Measurements from ENCODE around the gene TBX2.
A peak's percentile ranks its signal among the peaks of the same experiment; 100 is the strongest.

TBX2 gene

GRCh38 chr17:61402073-61402541 lies 2.5 kb downstream of the TBX2 start:
- Mint-ChIP-seq H3K27ac (no peak overlapping the region), H3K27me3 (peaks cover 48% of the 10 kb centered on the region), H3K4me3 (peak overlapping the region; percentile 77)

GRCh38 chr17:61402978-61403800 lies 3.5 kb downstream of the TBX2 start:
- Mint-ChIP-seq H3K9me3 (no peaks in the 10 kb centered on the region), H3K27ac (peak overlapping the region; percentile 12), H3K4me1 (peaks cover 36% of the 10 kb centered on the region), H3K27me3 (peaks cover 54% of the 10 kb centered on the region), H3K4me3 (peak overlapping the region; percentile 77), H3K36me3 (peaks cover 6% of the 10 kb centered on the region)

More at GRCh38 chr17:61402073-61402541, 2.5 kb downstream of the TBX2 start:
- Mint-ChIP-seq H3K36me3 (peaks cover 6% of the 10 kb centered on the region), H3K4me1 (peaks cover 41% of the 10 kb centered on the region), H3K9me3 (no peaks in the 10 kb centered on the region)

GRCh38 chr17:61403801-61404662 lies 4.4 kb downstream of the TBX2 start:
- peaks cover 35% of the 10 kb centered on the region for H3K4me1 Mint-ChIP-seq
- H3K4me3 Mint-ChIP-seq: peak overlapping the region; percentile 77
- peaks cover 3% of the 10 kb centered on the region for H3K36me3 Mint-ChIP-seq
- peaks cover 55% of the 10 kb centered on the region for H3K27me3 Mint-ChIP-seq
- no peaks in the 10 kb centered on the region for H3K9me3 Mint-ChIP-seq
- no peak overlapping the region for H3K27ac Mint-ChIP-seq

GRCh38 chr17:61404663-61404912 lies 4.9 kb downstream of the TBX2 start:
- H3K36me3 Mint-ChIP-seq: peaks cover 3% of the 10 kb centered on the region
- H3K27me3 Mint-ChIP-seq: peaks cover 54% of the 10 kb centered on the region
- no peak overlapping the region for H3K27ac Mint-ChIP-seq
- no peaks in the 10 kb centered on the region for H3K9me3 Mint-ChIP-seq
- H3K4me3 Mint-ChIP-seq: no peak overlapping the region
- peaks cover 35% of the 10 kb centered on the region for H3K4me1 Mint-ChIP-seq

GRCh38 chr17:61404913-61405685 lies 5.5 kb downstream of the TBX2 start:
- Mint-ChIP-seq H3K27me3 (peaks cover 57% of the 10 kb centered on the region), H3K4me1 (peaks cover 39% of the 10 kb centered on the region), H3K27ac (no peak overlapping the region), H3K4me3 (no peak overlapping the region), H3K36me3 (peaks cover 3% of the 10 kb centered on the region), H3K9me3 (no peaks in the 10 kb centered on the region)

- Mint-ChIP-seq H3K9me3 (no peaks in the 10 kb centered on the region), H3K36me3 (peaks cover 3% of the 10 kb centered on the region), H3K27me3 (peaks cover 59% of the 10 kb centered on the region), H3K27ac (no peak overlapping the region), H3K4me1 (peaks cover 41% of the 10 kb centered on the region), H3K4me3 (no peak overlapping the region)
These were observed 6.3 kb downstream of the TBX2 start for GRCh38 chr17:61405686-61406536.

GRCh38 chr17:61406537-61406845 lies 6.8 kb downstream of the TBX2 start:
- peaks cover 54% of the 10 kb centered on the region for H3K27me3 Mint-ChIP-seq
- H3K4me3 Mint-ChIP-seq: no peak overlapping the region
- no peaks in the 10 kb centered on the region for H3K9me3 Mint-ChIP-seq
- H3K27ac Mint-ChIP-seq: no peak overlapping the region
- peaks cover 36% of the 10 kb centered on the region for H3K4me1 Mint-ChIP-seq
- peaks cover 3% of the 10 kb centered on the region for H3K36me3 Mint-ChIP-seq

- H3K4me1 Mint-ChIP-seq: peaks cover 35% of the 10 kb centered on the region
These were observed 7.6 kb downstream of the TBX2 start for GRCh38 chr17:61406971-61407911.

GRCh38 chr17:61408151-61409041 lies 8.8 kb downstream of the TBX2 start:
- Mint-ChIP-seq H3K4me3 (peak overlapping the region; percentile 76), H3K27ac (no peak overlapping the region), H3K9me3 (no peaks in the 10 kb centered on the region), H3K4me1 (peaks cover 25% of the 10 kb centered on the region), H3K36me3 (no peaks in the 10 kb centered on the region), H3K27me3 (peaks cover 40% of the 10 kb centered on the region)

More at GRCh38 chr17:61406971-61407911, 7.6 kb downstream of the TBX2 start:
- H3K27ac Mint-ChIP-seq: no peak overlapping the region
- no peaks in the 10 kb centered on the region for H3K9me3 Mint-ChIP-seq
- no peak overlapping the region for H3K4me3 Mint-ChIP-seq
- H3K27me3 Mint-ChIP-seq: peaks cover 51% of the 10 kb centered on the region
- peaks cover 3% of the 10 kb centered on the region for H3K36me3 Mint-ChIP-seq

GRCh38 chr17:61409301-61410112 lies 9.9 kb downstream of the TBX2 start:
- H3K27me3 Mint-ChIP-seq: peaks cover 34% of the 10 kb centered on the region
- no peaks in the 10 kb centered on the region for H3K9me3 Mint-ChIP-seq
- H3K4me1 Mint-ChIP-seq: peaks cover 16% of the 10 kb centered on the region
- no peak overlapping the region for H3K27ac Mint-ChIP-seq
- peak overlapping the region; percentile 81 for H3K4me3 Mint-ChIP-seq
- no peaks in the 10 kb centered on the region for H3K36me3 Mint-ChIP-seq

- Mint-ChIP-seq H3K9me3 (no peaks in the 10 kb centered on the region), H3K4me3 (peak overlapping the region; percentile 81), H3K36me3 (no peaks in the 10 kb centered on the region), H3K27me3 (peaks cover 33% of the 10 kb centered on the region), H3K27ac (no peak overlapping the region), H3K4me1 (peaks cover 16% of the 10 kb centered on the region)
These were observed 10.7 kb downstream of the TBX2 start for GRCh38 chr17:61410141-61411010.

- Mint-ChIP-seq H3K27ac (no peak overlapping the region), H3K4me3 (peak overlapping the region; percentile 81), H3K36me3 (no peaks in the 10 kb centered on the region), H3K9me3 (no peaks in the 10 kb centered on the region), H3K4me1 (peaks cover 16% of the 10 kb centered on the region), H3K27me3 (peaks cover 32% of the 10 kb centered on the region)
These were observed 11.3 kb downstream of the TBX2 start for GRCh38 chr17:61411011-61411260.
